ENCODE results near the gene KASH5. TPM values are rescaled to one million over a fixed set of nuclear protein-coding genes. Genes with fewer than 3 reads are reported as not detected.

KASH5 gene
- polyA plus RNA-seq, 1 experiment: not detected

GRCh38 chr19:49347835-49348234 lies 40.2 kb upstream of the KASH5 start:
- H3K36me3 ChIP-seq (ENCODE audit: control insufficient read depth, insufficient read depth, low read length): peaks cover 30% of the 10 kb centered on the region
- TF ChIP-seq CTCF (IDR thresholded peaks at IDR 0.05; ENCODE audit: insufficient read depth, low read depth, low read length): peak; percentile 27; the same call in 1 of the 2 replicates

GRCh38 chr19:49348305-49349189 lies 39.5 kb upstream of the KASH5 start:
- no peak for DNase-seq (ENCODE audit: low read depth)
- Histone ChIP-seq H3K27me3 (ENCODE audit: control insufficient read depth, insufficient read depth, low read length) (no peaks in the 10 kb centered on the region), H3K4me3 (ENCODE audit: low read depth, low read length) (no peak overlapping the region), H3K36me3 (ENCODE audit: control insufficient read depth, insufficient read depth, low read length) (peaks cover 27% of the 10 kb centered on the region)
- POLR2A ChIA-PET: no interaction called here
- CTCF ChIA-PET: interaction anchor here (0.6 kb wide), 1 partner anchor 366 kb away, joined by 3 read pairs; no protein-coding TSS in a partner anchor
- no peak for TF ChIP-seq CTCF (IDR thresholded peaks at IDR 0.05; ENCODE audit: insufficient read depth, low read depth, low read length)

More at GRCh38 chr19:49347835-49348234, 40.2 kb upstream of the KASH5 start:
- peak; percentile 65 for DNase-seq (ENCODE audit: low read depth)
- CTCF ChIA-PET: interaction anchor here (0.6 to 1.2 kb wide), 3 partner anchors 47 to 366 kb away, joined by 3 to 4 read pairs (median 3); no protein-coding TSS in a partner anchor
- POLR2A ChIA-PET: no interaction called here
- no peaks in the 10 kb centered on the region for H3K27me3 ChIP-seq (ENCODE audit: control insufficient read depth, insufficient read depth, low read length)
- no peak overlapping the region for H3K4me3 ChIP-seq (ENCODE audit: low read depth, low read length)

GRCh38 chr19:49349567-49349966 lies 38.5 kb upstream of the KASH5 start:
- no peak overlapping the region for H3K4me3 ChIP-seq (ENCODE audit: low read depth, low read length)

GRCh38 chr19:49355909-49356353 lies 32.1 kb upstream of the KASH5 start:
- ChIA-PET POLR2A (no interaction called here), CTCF (no interaction called here)
- Histone ChIP-seq H3K36me3 (ENCODE audit: control insufficient read depth, insufficient read depth, low read length) (peaks cover 20% of the 10 kb centered on the region), H3K4me3 (ENCODE audit: low read depth, low read length) (no peak overlapping the region), H3K27me3 (ENCODE audit: control insufficient read depth, insufficient read depth, low read length) (no peaks in the 10 kb centered on the region)
- DNase-seq (ENCODE audit: low read depth): no peak
- TF ChIP-seq CTCF (IDR thresholded peaks at IDR 0.05; ENCODE audit: insufficient read depth, low read depth, low read length): no peak

More at GRCh38 chr19:49349567-49349966, 38.5 kb upstream of the KASH5 start:
- DNase-seq (ENCODE audit: low read depth): no peak
- Histone ChIP-seq H3K27me3 (ENCODE audit: control insufficient read depth, insufficient read depth, low read length) (no peaks in the 10 kb centered on the region), H3K36me3 (ENCODE audit: control insufficient read depth, insufficient read depth, low read length) (peaks cover 32% of the 10 kb centered on the region)
- ChIA-PET CTCF (no interaction called here), POLR2A (no interaction called here)
- no peak for TF ChIP-seq CTCF (IDR thresholded peaks at IDR 0.05; ENCODE audit: insufficient read depth, low read depth, low read length)

- no peak for DNase-seq (ENCODE audit: low read depth)
- no peaks in the 10 kb centered on the region for H3K27me3 ChIP-seq (ENCODE audit: control insufficient read depth, insufficient read depth, low read length)
- TF ChIP-seq CTCF (IDR thresholded peaks at IDR 0.05; ENCODE audit: insufficient read depth, low read depth, low read length): no peak
- POLR2A ChIA-PET: no interaction called here
- H3K36me3 ChIP-seq (ENCODE audit: control insufficient read depth, insufficient read depth, low read length): peaks cover 18% of the 10 kb centered on the region
- H3K4me3 ChIP-seq (ENCODE audit: low read depth, low read length): no peak overlapping the region
- CTCF ChIA-PET: no interaction called here
Measured at GRCh38 chr19:49356382-49356781, 31.7 kb upstream of the KASH5 start.

Measured in BJ (cell line).